Stimulated activated memory B cell treated with anti-CD40 and anti-IgM and Interleukin-4, amounts not matched to agents 10 μg/mL and 1 μg/mL and 100 μg/mL, for 72 hours (primary cell): ENCODE results near the gene ANKRD52.
A peak's percentile ranks its signal among the peaks of the same experiment; 100 is the strongest.

Source experiments
- ATAC-seq: fragments of 150-1000 bp; cut with Tn5 transposase; 2 replicates; pipeline ENCODE4 v1.10.0; 2021
- H3K27ac Mint-ChIP-seq: one replicate; pipeline ENCODE4 v1.8.0; 2022; ENCODE audit warnings: mild to moderate bottlenecking, mixed read lengths
- H3K27me3 Mint-ChIP-seq: one replicate; pipeline ENCODE4 v1.8.0; 2022; ENCODE audit warnings: mixed read lengths
- H3K36me3 Mint-ChIP-seq: one replicate; pipeline ENCODE4 v1.8.0; 2022; ENCODE audit warnings: mixed read lengths
- H3K4me1 Mint-ChIP-seq: one replicate; pipeline ENCODE4 v1.8.0; 2022; ENCODE audit warnings: mixed read lengths
- H3K4me3 Mint-ChIP-seq: one replicate; pipeline ENCODE4 v1.8.0; 2022; ENCODE audit warnings: mild to moderate bottlenecking, moderate library complexity, mixed read lengths
- H3K9me3 Mint-ChIP-seq: one replicate; pipeline ENCODE4 v1.8.0; 2022; ENCODE audit warnings: mixed read lengths

Gene ANKRD52

GRCh38 chr12:56189918-56190694 lies 68.1 kb downstream of the ANKRD52 start:
- H3K4me3 Mint-ChIP-seq: peak overlapping the region; percentile 90
- no peaks in the 10 kb centered on the region for H3K9me3 Mint-ChIP-seq
- peaks cover 19% of the 10 kb centered on the region for H3K36me3 Mint-ChIP-seq
- H3K27ac Mint-ChIP-seq: peak overlapping the region; percentile 91
- no peaks in the 10 kb centered on the region for H3K27me3 Mint-ChIP-seq
- peaks cover 43% of the 10 kb centered on the region for H3K4me1 Mint-ChIP-seq
- peak; percentile 62 for ATAC-seq

GRCh38 chr12:56189099-56189917 lies 68.9 kb downstream of the ANKRD52 start, which contains the start of gene SMARCC2:
TSS of gene SMARCC2 (minus strand) at chr12:56189483. CDS start at chr12:56189461, 22 bp downstream.
- Mint-ChIP-seq H3K27ac (peak within 1 kb of the TSS; percentile 91), H3K9me3 (no peaks in the 10 kb centered on the region), H3K36me3 (peaks cover 27% of the 10 kb centered on the region), H3K4me3 (peak within 1 kb of the TSS; percentile 90), H3K4me1 (peaks cover 43% of the 10 kb centered on the region), H3K27me3 (no peaks in the 10 kb centered on the region)
- ATAC-seq: peak; percentile 96

DNA sequence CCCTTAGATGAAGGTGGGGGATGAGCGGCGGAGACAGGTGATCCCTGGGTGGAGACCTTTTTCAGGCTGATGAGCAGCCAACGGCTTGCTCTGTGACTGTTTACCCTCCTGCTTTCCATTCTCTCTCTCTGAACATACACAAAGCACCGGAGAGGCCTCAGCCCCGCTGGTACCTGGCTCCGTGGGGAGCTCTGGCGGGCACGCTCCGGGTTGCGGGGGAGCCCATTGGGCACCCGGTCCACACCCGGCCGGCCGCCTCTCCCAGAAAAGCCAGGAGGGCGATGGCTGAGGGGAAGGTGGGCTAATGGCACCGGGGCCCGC lies 69.4 kb downstream of the ANKRD52 start:
- H3K4me3 Mint-ChIP-seq: peak overlapping the region; percentile 90
- H3K27ac Mint-ChIP-seq: peak overlapping the region; percentile 91
- peaks cover 32% of the 10 kb centered on the region for H3K36me3 Mint-ChIP-seq
- H3K27me3 Mint-ChIP-seq: no peaks in the 10 kb centered on the region
- H3K9me3 Mint-ChIP-seq: no peaks in the 10 kb centered on the region
- ATAC-seq: no peak
- peaks cover 43% of the 10 kb centered on the region for H3K4me1 Mint-ChIP-seq

DNA sequence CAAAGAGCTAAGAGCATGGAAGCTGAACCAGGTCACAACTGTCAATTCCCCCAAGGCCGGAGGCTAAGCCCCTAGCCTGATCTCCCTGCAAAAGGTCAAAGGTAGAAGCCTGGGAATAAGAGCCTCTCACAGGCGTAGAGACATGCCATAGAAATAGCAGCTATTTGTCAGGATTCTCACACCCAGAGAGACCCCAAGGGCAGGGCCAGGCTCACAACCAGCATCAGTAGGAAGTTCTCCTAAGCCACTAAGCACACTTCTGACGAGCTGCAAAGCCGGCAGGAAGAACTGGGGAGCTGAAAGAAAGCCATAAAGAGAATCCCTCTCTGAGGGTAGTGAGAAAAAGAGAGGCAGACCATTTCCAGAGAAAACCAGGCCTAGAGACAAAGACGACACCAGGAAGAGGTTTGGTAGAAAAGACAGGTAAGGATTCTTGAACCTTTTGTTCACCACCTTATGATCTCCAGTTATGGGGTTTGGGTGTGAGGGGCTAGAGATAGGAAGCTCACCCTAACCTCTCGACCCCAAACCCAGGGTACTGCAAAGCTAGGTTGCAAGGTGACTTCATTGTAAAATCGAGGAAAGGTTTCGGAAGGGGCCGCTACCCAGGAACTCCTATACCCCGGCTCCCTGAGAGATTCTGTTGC lies 69.9 kb downstream of the ANKRD52 start:
- peak overlapping the region; percentile 91 for H3K27ac Mint-ChIP-seq
- H3K4me3 Mint-ChIP-seq: peak overlapping the region; percentile 90
- H3K4me1 Mint-ChIP-seq: peaks cover 39% of the 10 kb centered on the region
- H3K9me3 Mint-ChIP-seq: no peaks in the 10 kb centered on the region
- ATAC-seq: no peak
- peaks cover 34% of the 10 kb centered on the region for H3K36me3 Mint-ChIP-seq
- H3K27me3 Mint-ChIP-seq: no peaks in the 10 kb centered on the region
